Neural cell (in vitro differentiated cells): ENCODE data around the gene FSCN2.

Experiments
- CTCF ChIP-seq: fragments of 450-650 bp; IDR thresholded peaks from 2 replicates; pipeline ENCODE4 v1.5.1; 2014; ENCODE audit warnings: antibody characterized with exemption, mild to moderate bottlenecking, moderate library complexity; ENCODE audit not compliant: poor library complexity, severe bottlenecking
- EP300 ChIP-seq: fragments of 450-650 bp; conservative IDR thresholded peaks from 2 replicates; pipeline ENCODE4 v1.6.1; 2014; ENCODE audit warnings: antibody characterized with exemption, mild to moderate bottlenecking, moderate library complexity; ENCODE audit not compliant: poor library complexity, severe bottlenecking

DNA sequence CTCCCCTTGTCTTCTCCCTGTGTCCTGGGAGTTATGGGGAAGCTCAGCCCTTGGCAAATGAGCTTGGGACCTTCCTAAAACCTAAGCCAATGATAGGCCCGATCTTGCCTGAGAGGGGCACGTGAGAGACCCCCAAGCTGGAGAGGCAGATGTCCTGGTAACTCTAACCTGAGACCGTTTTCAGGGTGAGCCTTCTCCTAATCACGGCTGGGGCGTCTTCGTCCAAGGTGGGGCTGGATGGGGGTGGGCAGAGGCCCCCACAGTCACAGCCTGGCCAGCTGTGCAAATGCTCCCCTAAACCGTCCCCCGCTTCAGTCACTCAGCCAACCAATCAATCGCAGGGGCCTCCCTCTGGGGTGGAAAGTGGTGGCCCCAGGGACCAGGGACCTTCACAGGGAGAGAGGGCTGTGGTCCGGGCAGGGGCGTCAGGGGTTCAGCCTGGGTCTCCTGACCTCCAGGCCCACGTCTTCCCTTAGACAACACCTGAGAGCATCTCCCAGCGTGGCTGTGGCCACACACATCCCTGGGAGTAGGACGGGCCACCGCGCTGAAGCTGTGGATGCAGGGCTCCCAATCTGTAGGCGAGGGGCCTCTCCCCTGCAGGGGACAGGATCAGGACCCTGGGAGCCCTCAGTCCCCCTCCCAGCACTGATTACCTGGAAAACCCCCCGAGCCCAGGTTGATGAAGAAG is 46.2 kb upstream of the FSCN2 start:
- TF ChIP-seq EP300 (no peak), CTCF (no peak)
